Spleen (tissue), 7 donors: ENCODE measurements around the gene PPP1R9B.

Experiments
- CTCF ChIP-seq, 11 experiments: fragments of 200-600 bp in 7 of 11; fragments of 450-650 bp in 4 of 11; sonication (generic) in 4 of 11; IDR thresholded peaks in 8 of 11; conservative IDR thresholded peaks in 3 of 11; 1 replicate in 7 of 11; 2 replicates in 4 of 11; pipeline versions ENCODE4 v1.4.0 to v1.8.0; 2016 to 2021; ENCODE audit warnings: antibody characterized with exemption in 11 of 11, inconsistent platforms in 4 of 11, mild to moderate bottlenecking in 1 of 11
- POLR2A ChIP-seq, 3 donors: fragments of 450-650 bp; IDR thresholded peaks; one replicate each; pipeline ENCODE4 v1.5.1; 2017; ENCODE audit warnings: antibody characterized with exemption in 3 of 3, mild to moderate bottlenecking in 1 of 3
- POLR2AphosphoS5 ChIP-seq, 3 donors: sonication (generic); formaldehyde crosslinking; IDR thresholded peaks; one replicate each; pipeline ENCODE4 v1.5.1; 2017; ENCODE audit warnings: antibody characterized with exemption in 3 of 3
- donor health status: DM: no; HTN: no; CAD: no; lungs with moderate emphysema.
- donor health status: DM: no; HTN: no; CAD: no.
- donor health status: DM: no; HTN: no; CAD: no.

GRCh38 chr17:50165867-50166517, 15.5 kb upstream of the PPP1R9B start, which contains the start of gene SGCA:
- no peak for TF ChIP-seq CTCF (IDR thresholded peaks at IDR 0.05 in 8 of 11, conservative IDR thresholded peaks at IDR 0.05 in 3 of 11)
- no peak for TF ChIP-seq POLR2A (IDR thresholded peaks at IDR 0.05)
- no peak for TF ChIP-seq POLR2AphosphoS5 (IDR thresholded peaks at IDR 0.05)
